PC-3 (cell line): Measurements from ENCODE around the gene TTC8. TPM values are rescaled to one million over a fixed set of nuclear protein-coding genes. Genes with fewer than 3 reads are reported as not detected.

ENCODE experiments used
- ATAC-seq: fragments of 200-7000 bp; cut with Tn5 transposase; 2 replicates; pipeline ENCODE4 v1.9.1; 2020; ENCODE audit warnings: mild to moderate bottlenecking, moderate library complexity
- BruUV-seq: library from RNA; stranded (reverse); fragments of 400-500 nt; replicated peaks from 2 replicates; lab custom pipeline; 2021; lab: Mats Ljungman, UMichigan
- CTCF ChIA-PET: fragments of 300-600 bp; sonication (Branson Sonifier 250); formaldehyde crosslinking; loops from one replicate; lab custom pipeline; 2022; ENCODE audit warnings: antibody characterized with exemption; lab: Charles Lee
- POLR2A ChIA-PET: fragments of 300-600 bp; sonication (Branson Sonifier 250); formaldehyde crosslinking; loops from one replicate; lab custom pipeline; 2022; ENCODE audit warnings: antibody characterized with exemption; ENCODE audit not compliant: unreplicated experiment; lab: Charles Lee
- DNase-seq: peaks from one replicate; pipeline ENCODE4 v3.0.0-alpha.2; 2015
- H2AFZ ChIP-seq: fragments of 300-600 bp; sonication (generic); 2 replicates; pipeline ENCODE4 v1.6.0; 2016; ENCODE audit warnings: antibody characterized with exemption, low read length
- H3F3A ChIP-seq: fragments of 300-600 bp; sonication (generic); one replicate; pipeline ENCODE4 v1.6.0; 2017; ENCODE audit warnings: antibody characterized with exemption, low read length, control low read depth, mild to moderate bottlenecking; ENCODE audit not compliant: unreplicated experiment
- H3K27ac ChIP-seq: fragments of 300-600 bp; sonication (generic); 2 replicates; pipeline ENCODE4 v1.5.1; 2016; ENCODE audit warnings: mild to moderate bottlenecking, low read length
- H3K27me3 ChIP-seq: fragments of 300-600 bp; sonication (generic); 2 replicates; pipeline ENCODE4 v1.6.1; 2016; ENCODE audit warnings: low read length, mixed read lengths
- H3K36me3 ChIP-seq: fragments of 300-600 bp; sonication (generic); 2 replicates; pipeline ENCODE4 v1.6.1; 2016; ENCODE audit warnings: low read depth, mixed run types, low read length, mixed read lengths
- H3K4me1 ChIP-seq: fragments of 300-600 bp; sonication (generic); 2 replicates; pipeline ENCODE4 v1.5.1; 2016; ENCODE audit warnings: low read length; ENCODE audit not compliant: insufficient read depth
- H3K4me2 ChIP-seq: fragments of 300-600 bp; sonication (generic); 2 replicates; pipeline ENCODE4 v1.6.0; 2016; ENCODE audit warnings: low read length
- H3K4me3 ChIP-seq: fragments of 300-600 bp; sonication (generic); 2 replicates; pipeline ENCODE4 v1.5.1; 2016; ENCODE audit warnings: mild to moderate bottlenecking, low read length, mixed read lengths
- H3K79me2 ChIP-seq: fragments of 300-600 bp; sonication (generic); 2 replicates; pipeline ENCODE4 v1.6.1; 2017; ENCODE audit warnings: low read length, mixed read lengths
- H3K9ac ChIP-seq: fragments of 300-600 bp; sonication (generic); 2 replicates; pipeline ENCODE4 v1.6.0; 2016; ENCODE audit warnings: mild to moderate bottlenecking, low read length
- H3K9me2 ChIP-seq: fragments of 300-600 bp; sonication (generic); replicated peaks from 2 replicates; pipeline ENCODE4 v1.6.1; 2016; ENCODE audit warnings: mixed run types, low read length, mixed read lengths
- H3K9me3 ChIP-seq: fragments of 300-600 bp; sonication (generic); 2 replicates; pipeline ENCODE4 v1.6.1; 2016; ENCODE audit warnings: low read length, mixed read lengths
- H4K20me1 ChIP-seq: fragments of 300-600 bp; sonication (generic); 2 replicates; pipeline ENCODE4 v1.6.1; 2016; ENCODE audit warnings: low read length, mixed read lengths
- EZH2 ChIP-seq: fragments of 300-600 bp; sonication (generic); IDR thresholded peaks from one replicate; pipeline ENCODE4 v1.6.1; 2017; ENCODE audit warnings: antibody characterized with exemption, mild to moderate bottlenecking, low read length; ENCODE audit not compliant: unreplicated experiment
- EZH2phosphoT487 ChIP-seq: fragments of 300-600 bp; sonication (generic); IDR thresholded peaks from 2 replicates; pipeline ENCODE4 v1.6.1; 2018; ENCODE audit warnings: mild to moderate bottlenecking, antibody characterized with exemption, low read length, borderline replicate concordance
- intact Hi-C: fragments of 100-400 bp; cut with micrococcal nuclease; formaldehyde crosslinking; loops from 2 replicates; pipeline ENCODE4 v1.9.0; 2023
- total RNA-seq: library from RNA; depleted of rRNA; stranded (reverse); fragments of >200 nt; gene quantifications from 2 replicates; pipeline ENCODE4 v1.2.3, GENCODE V29; 2014
- TF ChIP-seq, protein P1 (sequence below): fragments of 300-600 bp; sonication (generic); conservative IDR thresholded peaks from 2 replicates; pipeline ENCODE4 v1.5.1; 2017; ENCODE audit warnings: antibody characterized with exemption, low read depth, mild to moderate bottlenecking, low read length

The TTC8 gene
- total RNA-seq, 1 experiment from 2014 or later: 24.8 TPM

DNA sequence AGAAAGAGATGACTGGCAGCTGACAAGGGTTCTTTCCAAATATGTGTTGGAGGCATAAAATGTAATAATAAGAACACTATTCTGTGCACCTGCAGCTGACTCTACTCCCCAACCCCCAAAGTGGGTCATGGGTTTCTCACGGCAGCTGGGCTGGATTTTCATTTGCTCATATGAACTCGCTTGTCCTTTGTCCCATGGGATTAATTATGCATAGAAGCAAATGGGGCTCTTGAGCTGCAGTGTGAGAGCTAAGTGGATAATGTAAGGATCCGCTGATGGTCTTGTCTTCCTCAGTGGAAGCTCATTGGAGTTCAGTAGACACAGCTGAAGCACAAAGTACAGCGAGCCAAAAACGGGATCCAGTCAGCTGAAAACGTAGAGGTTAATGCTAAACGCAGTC lies 46.3 kb downstream of the TTC8 start:
- H3K36me3 ChIP-seq: 0 out of 2 replicates have a peak, but pooled peaks cover 2% of the 10 kb centered on the region
- no peaks in the 10 kb centered on the region for H3K9me2 ChIP-seq
- no peak overlapping the region for H3K27ac ChIP-seq
- H3K27me3 ChIP-seq: no peaks in the 10 kb centered on the region
- H3F3A ChIP-seq: no peaks in the 10 kb centered on the region
- no peak overlapping the region for H3K9ac ChIP-seq
- TF ChIP-seq, protein P1, sequence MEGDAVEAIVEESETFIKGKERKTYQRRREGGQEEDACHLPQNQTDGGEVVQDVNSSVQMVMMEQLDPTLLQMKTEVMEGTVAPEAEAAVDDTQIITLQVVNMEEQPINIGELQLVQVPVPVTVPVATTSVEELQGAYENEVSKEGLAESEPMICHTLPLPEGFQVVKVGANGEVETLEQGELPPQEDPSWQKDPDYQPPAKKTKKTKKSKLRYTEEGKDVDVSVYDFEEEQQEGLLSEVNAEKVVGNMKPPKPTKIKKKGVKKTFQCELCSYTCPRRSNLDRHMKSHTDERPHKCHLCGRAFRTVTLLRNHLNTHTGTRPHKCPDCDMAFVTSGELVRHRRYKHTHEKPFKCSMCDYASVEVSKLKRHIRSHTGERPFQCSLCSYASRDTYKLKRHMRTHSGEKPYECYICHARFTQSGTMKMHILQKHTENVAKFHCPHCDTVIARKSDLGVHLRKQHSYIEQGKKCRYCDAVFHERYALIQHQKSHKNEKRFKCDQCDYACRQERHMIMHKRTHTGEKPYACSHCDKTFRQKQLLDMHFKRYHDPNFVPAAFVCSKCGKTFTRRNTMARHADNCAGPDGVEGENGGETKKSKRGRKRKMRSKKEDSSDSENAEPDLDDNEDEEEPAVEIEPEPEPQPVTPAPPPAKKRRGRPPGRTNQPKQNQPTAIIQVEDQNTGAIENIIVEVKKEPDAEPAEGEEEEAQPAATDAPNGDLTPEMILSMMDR: no peak
- TF ChIP-seq EZH2phosphoT487 (no peak), EZH2 (no peak)
- intact Hi-C loops: no loop called here
- no peaks in the 10 kb centered on the region for H3K9me3 ChIP-seq
- no peaks in the 10 kb centered on the region for H4K20me1 ChIP-seq
- H3K4me2 ChIP-seq: no peak overlapping the region
- H3K4me1 ChIP-seq: no peaks in the 10 kb centered on the region
- ChIA-PET CTCF (interaction anchor here (0.6 kb wide), 1 partner anchor 14 kb away, joined by 4 read pairs; no protein-coding TSS in a partner anchor), POLR2A (no interaction called here)
- no peak for ATAC-seq
- no peaks in the 10 kb centered on the region for H3K79me2 ChIP-seq
- DNase-seq: no peak
- no peak overlapping the region for H3K4me3 ChIP-seq
- BruUV-seq: no TSS peak
- H2AFZ ChIP-seq: no peak overlapping the region

DNA sequence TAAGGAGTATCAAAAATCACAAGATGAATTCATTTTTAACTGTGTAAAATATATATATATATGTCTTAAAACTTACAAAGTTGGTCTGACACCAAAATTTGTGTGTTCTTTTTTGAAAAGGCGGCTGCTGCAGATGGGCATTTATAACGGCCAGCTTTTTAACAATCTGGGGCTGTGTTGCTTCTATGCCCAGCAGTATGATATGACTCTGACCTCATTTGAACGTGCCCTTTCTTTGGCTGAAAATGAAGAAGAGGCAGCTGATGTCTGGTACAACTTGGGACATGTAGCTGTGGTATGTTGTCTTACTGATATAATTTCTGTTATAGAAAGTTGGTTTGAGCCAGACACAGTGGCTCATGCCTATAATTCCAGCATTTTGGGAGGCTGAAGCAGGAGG lies 47.0 kb downstream of the TTC8 start:
- no peak overlapping the region for H3K4me2 ChIP-seq
- no peak for ATAC-seq
- intact Hi-C loops: no loop called here
- no peaks in the 10 kb centered on the region for H4K20me1 ChIP-seq
- no peak overlapping the region for H2AFZ ChIP-seq
- no peak overlapping the region for H3K27ac ChIP-seq
- TF ChIP-seq, protein P1: no peak
- TF ChIP-seq EZH2 (no peak), EZH2phosphoT487 (no peak)
- ChIA-PET POLR2A (no interaction called here), CTCF (interaction anchor here (0.6 kb wide), 1 partner anchor 14 kb away, joined by 4 read pairs; no protein-coding TSS in a partner anchor)
- BruUV-seq: no TSS peak
- 0 out of 2 replicates have a peak, but pooled peaks cover 2% of the 10 kb centered on the region for H3K36me3 ChIP-seq
- no peaks in the 10 kb centered on the region for H3K79me2 ChIP-seq
- no peak overlapping the region for H3K9ac ChIP-seq
- H3K4me1 ChIP-seq: no peaks in the 10 kb centered on the region
- H3K27me3 ChIP-seq: no peaks in the 10 kb centered on the region
- H3K4me3 ChIP-seq: no peak overlapping the region
- H3F3A ChIP-seq: no peaks in the 10 kb centered on the region
- no peaks in the 10 kb centered on the region for H3K9me2 ChIP-seq
- H3K9me3 ChIP-seq: no peaks in the 10 kb centered on the region
- DNase-seq: no peak

DNA sequence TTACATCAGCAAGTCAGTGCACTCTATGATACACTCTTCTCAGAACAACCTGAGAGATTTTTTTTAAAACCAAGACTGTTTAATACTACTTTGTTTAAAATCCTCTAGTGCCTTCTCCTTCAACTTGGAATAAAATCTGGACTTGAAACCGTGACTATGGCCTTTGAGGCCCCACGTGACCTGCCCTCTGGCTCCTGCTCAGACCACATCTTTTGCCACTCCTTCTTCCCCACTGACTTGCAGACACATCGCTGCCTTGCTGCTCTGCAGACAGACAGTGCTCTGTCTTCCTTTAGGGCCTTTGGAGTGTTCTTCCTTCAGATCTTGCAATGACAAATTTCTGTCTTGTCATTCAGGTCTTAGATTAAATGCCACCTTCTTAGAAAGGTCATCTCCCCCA lies 48.5 kb downstream of the TTC8 start:
- Histone ChIP-seq H3K4me3 (no peak overlapping the region), H3K36me3 (0 out of 2 replicates have a peak, but pooled peaks cover 2% of the 10 kb centered on the region), H3K27me3 (no peaks in the 10 kb centered on the region), H3K4me2 (no peak overlapping the region), H3K9me3 (no peaks in the 10 kb centered on the region), H3K9ac (no peak overlapping the region), H3K27ac (no peak overlapping the region), H3K79me2 (no peaks in the 10 kb centered on the region), H2AFZ (no peak overlapping the region), H3K4me1 (no peaks in the 10 kb centered on the region), H4K20me1 (no peaks in the 10 kb centered on the region), H3F3A (no peaks in the 10 kb centered on the region), H3K9me2 (no peaks in the 10 kb centered on the region)
- ATAC-seq (no peak), DNase-seq (no peak)
- BruUV-seq: no TSS peak
- intact Hi-C loops: no loop called here
- CTCF ChIA-PET: no interaction called here
- TF ChIP-seq, protein P1: no peak
- no peak for TF ChIP-seq EZH2
- TF ChIP-seq EZH2phosphoT487: no peak
- POLR2A ChIA-PET: no interaction called here
